Measurements from ENCODE around the gene IQGAP1.

The IQGAP1 gene

GRCh38 chr15:90349821-90350220, 38.2 kb upstream of the IQGAP1 start:
- H3K27ac ChIP-seq (ENCODE audit: extremely low read depth, low read depth, low read length) = no peak overlapping the region
- no peaks in the 10 kb centered on the region; a peak in 1 of 3 replicates for H3K36me3 ChIP-seq (ENCODE audit: control insufficient read depth in 2 of 2, insufficient read depth in 1 of 2, low read length in 2 of 2)
- peaks cover 2% of the 10 kb centered on the region; the same call in 1 of the 2 replicates for H3K4me1 ChIP-seq (ENCODE audit: control insufficient read depth, insufficient read depth, low read length)
- TF ChIP-seq ZNF426 (tag by site-specific recombination; IDR thresholded peaks at IDR 0.05) (0 out of 2 replicates have a peak, but pooled peaks have one; percentile 12), ZNF549 (tag by site-specific recombination; IDR thresholded peaks at IDR 0.05) (no peak)
- H3K9me3 ChIP-seq (ENCODE audit: control insufficient read depth, insufficient read depth, low read depth, low read length) = no peaks in the 10 kb centered on the region
- CTCF ChIA-PET = interaction anchor here (0.9 kb wide), 1 partner anchor 9 kb away, joined by 3 read pairs; no protein-coding TSS in a partner anchor
- no peak overlapping the region for H3K4me3 ChIP-seq (ENCODE audit: low read depth, low read length)
- POLR2A ChIA-PET = no interaction called here

- Histone ChIP-seq H3K36me3 (ENCODE audit: control insufficient read depth in 2 of 2, insufficient read depth in 1 of 2, low read length in 2 of 2) (peaks cover 0 to 7% of the 10 kb centered on the region in 2 experiments; a peak in 2 of 3 replicates), H3K4me1 (ENCODE audit: control insufficient read depth, insufficient read depth, low read length) (peaks cover 2% of the 10 kb centered on the region; the same call in 1 of the 2 replicates), H3K9me3 (ENCODE audit: control insufficient read depth, insufficient read depth, low read depth, low read length) (no peaks in the 10 kb centered on the region), H3K4me3 (ENCODE audit: low read depth, low read length) (peak overlapping the region; percentile 77), H3K27ac (ENCODE audit: extremely low read depth, low read depth, low read length) (no peak overlapping the region)
- ChIA-PET CTCF (interaction anchor here (0.6 to 1.9 kb wide), 6 partner anchors 11 to 130 kb away, joined by 3 to 10 read pairs (median 4); partner anchors contain the start of gene IQGAP1), POLR2A (interaction anchor here (0.6 to 1.8 kb wide), 6 partner anchors 9 to 129 kb away, joined by 3 to 17 read pairs (median 6); partner anchors contain the start of gene IQGAP1)
- TF ChIP-seq ZNF792 (tag by site-specific recombination; IDR thresholded peaks at IDR 0.05) = no peak
- 0 out of 2 replicates have a peak, but pooled peaks have one; percentile 2 for TF ChIP-seq ZNF501 (tag by site-specific recombination; IDR thresholded peaks at IDR 0.05)
- TF ChIP-seq PRDM10 (tag by site-specific recombination; IDR thresholded peaks at IDR 0.05) = 0 out of 2 replicates have a peak, but pooled peaks have one; percentile 8
- TF ChIP-seq ZNF335 (tag by site-specific recombination; conservative IDR thresholded peaks at IDR 0.05) = peak; percentile 68
Observed at GRCh38 chr15:90351479-90352106, 36.4 kb upstream of the IQGAP1 start.

- POLR2A ChIA-PET = interaction anchor here (0.6 to 1.8 kb wide), 8 partner anchors 8 to 201 kb away, joined by 3 to 17 read pairs (median 6); partner anchors contain the start of gene IQGAP1
- Histone ChIP-seq H3K9me3 (ENCODE audit: control insufficient read depth, insufficient read depth, low read depth, low read length) (no peaks in the 10 kb centered on the region), H3K4me3 (ENCODE audit: low read depth, low read length) (peak within 1 kb of the TSS; percentile 77), H3K27ac (ENCODE audit: extremely low read depth, low read depth, low read length) (peak within 1 kb of the TSS; percentile 45; the same call in 1 of the 2 replicates), H3K36me3 (ENCODE audit: control insufficient read depth in 2 of 2, insufficient read depth in 1 of 2, low read length in 2 of 2) (peaks cover 3 to 12% of the 10 kb centered on the region in 2 experiments), H3K4me1 (ENCODE audit: control insufficient read depth, insufficient read depth, low read length) (peaks cover 2% of the 10 kb centered on the region; the same call in 1 of the 2 replicates)
- CTCF ChIA-PET = interaction anchor here (0.6 to 1.9 kb wide), 9 partner anchors 10 to 920 kb away, joined by 3 to 10 read pairs (median 3); partner anchors contain the start of gene IQGAP1
- TF ChIP-seq ZNF518A (tag by site-specific recombination; conservative IDR thresholded peaks at IDR 0.05; ENCODE audit: low read depth) (0 out of 2 replicates have a peak, but pooled peaks have one; percentile 33), ZNF549 (tag by site-specific recombination; IDR thresholded peaks at IDR 0.05) (no peak), ZNF214 (tag by site-specific recombination; IDR thresholded peaks at IDR 0.05; ENCODE audit: borderline replicate concordance) (no peak), ZFP69B (tag by site-specific recombination; IDR thresholded peaks at IDR 0.05) (0 out of 2 replicates have a peak, but pooled peaks have one; percentile 21), ZNF501 (tag by site-specific recombination; IDR thresholded peaks at IDR 0.05) (peak; percentile 63; the same call in 1 of the 2 replicates), ZNF26 (tag by site-specific recombination; IDR thresholded peaks at IDR 0.05) (no peak), ZSCAN4 (tag by site-specific recombination; IDR thresholded peaks at IDR 0.05) (peak; percentile 15; the same call in 1 of the 2 replicates), ZXDB (tag by site-specific recombination; IDR thresholded peaks at IDR 0.05) (peak; percentile 36; the same call in 1 of the 2 replicates), ZNF76 (tag by site-specific recombination; IDR thresholded peaks at IDR 0.05; ENCODE audit: borderline replicate concordance, low read depth) (peak; percentile 94)
Observed at GRCh38 chr15:90352107-90352893, 35.7 kb upstream of the IQGAP1 start, which contains the start of gene ZNF774. ZNF774 (plus strand) TSS chr15:90352284; CDS start chr15:90354661, 2,377 bp downstream.

Data from HEK293 (cell line).